GM19351 (cell line): Measurements from ENCODE around the gene KRAS.
A peak's percentile ranks its signal among the peaks of the same experiment; 100 is the strongest.

ENCODE experiments used
- ATAC-seq: cut with Tn5 transposase; IDR thresholded peaks from one replicate; pipeline ENCODE4 v1.9.1; 2021; ENCODE audit warnings: mild to moderate bottlenecking, moderate library complexity; ENCODE audit not compliant: unreplicated experiment

KRAS gene

GRCh38 chr12:25250744-25251730 is at the start of gene KRAS:
Gene KRAS, minus strand, starts transcription at chr12:25250929.
- peak; percentile 79 for ATAC-seq

GRCh38 chr12:25296381-25296780 is 45.7 kb upstream of the KRAS start:
- no peak for ATAC-seq

- ATAC-seq: no peak
Measured at GRCh38 chr12:25295361-25295760, 44.6 kb upstream of the KRAS start.

- ATAC-seq: no peak
Measured at GRCh38 chr12:25293653-25294052, 42.9 kb upstream of the KRAS start.

- ATAC-seq: peak; percentile 77
Measured at GRCh38 chr12:25292810-25293221, 42.1 kb upstream of the KRAS start.

GRCh38 chr12:25287610-25288009 is 36.9 kb upstream of the KRAS start:
- ATAC-seq: no peak

GRCh38 chr12:25286837-25287236 is 36.1 kb upstream of the KRAS start:
- ATAC-seq: no peak

GRCh38 chr12:25284024-25284423 is 33.3 kb upstream of the KRAS start:
- no peak for ATAC-seq

GRCh38 chr12:25283006-25283405 is 32.3 kb upstream of the KRAS start:
- ATAC-seq: no peak

GRCh38 chr12:25280082-25280481 is 29.4 kb upstream of the KRAS start:
- no peak for ATAC-seq

GRCh38 chr12:25278269-25278668 is 27.5 kb upstream of the KRAS start:
- no peak for ATAC-seq

- ATAC-seq: peak; percentile 59
Measured at GRCh38 chr12:25276199-25276937, 25.6 kb upstream of the KRAS start.

- ATAC-seq: no peak
Measured at GRCh38 chr12:25271486-25272098, 20.9 kb upstream of the KRAS start.

- ATAC-seq: peak; percentile 82
Measured at GRCh38 chr12:25269701-25270100, 19.0 kb upstream of the KRAS start.

GRCh38 chr12:25266497-25266896 is 15.8 kb upstream of the KRAS start:
- ATAC-seq: no peak

GRCh38 chr12:25264862-25265261 is 14.1 kb upstream of the KRAS start:
- ATAC-seq: no peak

GRCh38 chr12:25264114-25264513 is 13.4 kb upstream of the KRAS start:
- ATAC-seq: peak; percentile 21

- peak; percentile 56 for ATAC-seq
Measured at GRCh38 chr12:25263594-25263993, 12.9 kb upstream of the KRAS start.

- ATAC-seq: peak; percentile 49
Measured at GRCh38 chr12:25262389-25263074, 11.8 kb upstream of the KRAS start.

- ATAC-seq: no peak
Measured at GRCh38 chr12:25257590-25258324, 7.0 kb upstream of the KRAS start.
